Stimulated activated CD4-positive, alpha-beta T cell treated with anti-CD3 and anti-CD28 coated beads, Interleukin-12 subunit alpha, Interleukin-12 subunit beta, amount 100 ng/mL, for 4 hours (primary cell): Measurements from ENCODE around the gene GSTM4.
"Not testable (repeated sequence)": the region's sequence is repeated elsewhere in the genome, so short reads cannot be mapped to it uniquely, and the experiment has no call there.

ENCODE experiments used
- DNase-seq: peaks from one replicate; pipeline ENCODE4 v3.0.0-alpha.2; 2020

Gene GSTM4

DNA sequence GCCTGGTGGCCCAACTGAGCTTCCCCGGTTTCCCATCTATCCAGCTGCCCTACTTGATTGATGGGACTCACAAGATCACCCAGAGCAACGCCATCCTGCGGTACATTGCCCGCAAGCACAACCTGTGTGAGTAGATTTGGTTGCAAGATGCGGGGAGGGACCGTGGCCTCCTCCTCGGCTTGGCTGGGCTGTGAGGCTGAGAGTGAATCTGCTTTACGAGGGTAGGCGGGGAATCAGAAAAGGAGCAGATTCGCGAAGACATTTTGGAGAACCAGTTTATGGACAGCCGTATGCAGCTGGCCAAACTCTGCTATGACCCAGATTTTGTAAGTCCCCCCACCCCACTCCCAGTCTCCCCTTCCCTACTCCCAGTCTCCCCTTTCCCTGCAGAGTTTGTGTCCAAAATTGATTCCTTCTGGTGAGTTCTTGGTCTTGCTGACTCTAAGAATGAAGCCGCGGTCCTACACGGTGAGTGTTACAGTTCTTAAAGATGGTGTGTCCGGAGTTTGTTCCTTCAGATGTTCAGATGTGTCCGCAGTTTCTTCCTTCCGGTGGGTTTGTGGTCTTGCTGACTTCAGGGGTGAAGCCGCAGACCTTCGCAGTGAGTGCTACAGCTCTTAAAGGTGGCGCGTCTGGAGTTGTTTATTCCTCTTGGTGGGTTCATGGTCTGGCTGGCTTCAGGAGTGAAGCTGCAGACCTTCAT, 13.5 kb downstream of the GSTM4 start:
- no peak for DNase-seq

DNA sequence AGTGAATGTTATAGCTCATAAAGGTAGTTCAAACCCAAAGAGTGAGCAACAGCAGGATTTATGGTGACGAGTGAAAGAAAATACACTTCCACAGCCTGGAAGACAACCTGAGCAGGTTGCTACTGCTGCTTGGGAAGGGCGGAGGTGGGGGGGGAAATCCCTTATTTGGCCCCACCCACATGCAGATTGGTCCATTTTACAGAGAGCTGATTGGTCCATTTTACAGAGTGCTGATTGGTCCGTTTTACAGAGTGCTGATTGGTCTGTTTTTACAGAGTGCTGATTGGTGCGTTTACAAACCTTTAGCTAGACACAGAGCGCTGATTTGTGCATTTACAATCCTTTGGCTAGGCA, 14.0 kb downstream of the GSTM4 start:
- DNase-seq, result not testable (repeated sequence)

- DNase-seq, result no peak
These were observed 15.2 kb downstream of the GSTM4 start for GRCh38 chr1:109671067-109671466.

- not testable (repeated sequence) for DNase-seq
These were observed 18.0 kb downstream of the GSTM4 start for GRCh38 chr1:109673861-109674260.

- not testable (repeated sequence) for DNase-seq
These were observed 20.9 kb downstream of the GSTM4 start for GRCh38 chr1:109676683-109677381.

DNA sequence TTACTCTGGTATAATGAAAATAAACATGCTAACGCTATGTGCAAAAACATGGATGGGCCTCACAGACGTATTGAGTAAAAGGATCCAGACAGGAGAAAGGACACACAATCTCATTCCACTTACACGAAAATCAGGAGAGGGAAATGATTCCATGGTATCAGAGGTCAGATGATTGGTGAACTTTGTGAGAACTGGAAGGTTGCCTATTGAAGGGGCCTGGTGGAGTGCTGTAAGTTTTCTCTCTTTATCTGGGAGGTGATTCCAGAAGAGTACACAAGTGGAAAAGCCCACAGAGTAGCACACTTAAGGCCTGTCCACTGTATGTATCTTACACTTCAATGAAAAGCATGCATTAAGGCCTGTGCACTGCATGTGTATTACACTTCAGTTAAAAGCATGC, 21.6 kb downstream of the GSTM4 start:
- DNase-seq, result no peak

- DNase-seq, result not testable (repeated sequence)
These were observed 22.7 kb downstream of the GSTM4 start for GRCh38 chr1:109678637-109679036.

GRCh38 chr1:109684777-109685176, 28.9 kb downstream of the GSTM4 start:
- DNase-seq, result not testable (repeated sequence)

DNA sequence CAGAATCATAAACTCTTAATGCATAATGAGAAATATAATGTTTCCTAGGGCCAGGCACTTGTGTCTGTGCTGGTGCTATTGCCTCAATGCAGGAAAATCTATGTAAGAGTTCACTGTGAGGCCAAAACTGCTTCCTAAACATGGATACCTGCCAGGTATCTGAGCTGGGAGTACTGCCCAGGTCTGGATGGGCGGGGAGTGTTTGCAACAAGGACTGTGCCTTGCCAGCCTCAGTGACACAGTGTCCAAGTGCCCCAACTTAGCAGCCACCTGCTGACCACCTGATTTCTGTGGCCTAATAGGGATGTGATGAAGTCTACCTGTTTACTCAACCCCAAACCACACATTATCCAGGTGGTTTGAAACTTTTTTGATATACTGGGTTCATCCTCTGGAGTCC, 29.5 kb downstream of the GSTM4 start:
- DNase-seq, result not testable (repeated sequence)

- DNase-seq, result not testable (repeated sequence)
These were observed 30.0 kb downstream of the GSTM4 start for GRCh38 chr1:109685890-109686289.

DNA sequence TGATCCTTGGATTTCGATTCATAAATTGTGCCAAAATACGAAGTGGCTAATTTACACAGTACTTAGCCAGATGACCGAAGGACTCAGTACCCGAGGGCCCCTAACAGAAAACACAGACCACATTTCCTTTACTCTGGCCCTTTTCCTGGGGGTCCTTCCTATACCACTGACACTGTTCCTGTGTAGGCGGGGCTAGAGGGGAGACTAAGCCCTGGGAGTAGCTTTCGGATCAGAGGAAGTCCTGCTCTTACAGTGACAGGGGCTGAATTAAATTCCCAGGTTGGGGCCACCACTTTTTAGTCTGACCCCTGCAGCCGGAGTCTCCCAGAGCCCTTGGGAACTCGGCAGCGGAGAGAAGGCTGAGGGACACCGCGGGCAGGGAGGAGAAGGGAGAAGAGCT, 31.2 kb downstream of the GSTM4 start:
- not testable (repeated sequence) for DNase-seq

GRCh38 chr1:109687641-109688499, 32.0 kb downstream of the GSTM4 start, which contains the start of gene GSTM1:
Gene GSTM1 (plus strand): TSS chr1:109687817. CDS start chr1:109687874, 57 bp downstream.
- DNase-seq, result no peak

DNA sequence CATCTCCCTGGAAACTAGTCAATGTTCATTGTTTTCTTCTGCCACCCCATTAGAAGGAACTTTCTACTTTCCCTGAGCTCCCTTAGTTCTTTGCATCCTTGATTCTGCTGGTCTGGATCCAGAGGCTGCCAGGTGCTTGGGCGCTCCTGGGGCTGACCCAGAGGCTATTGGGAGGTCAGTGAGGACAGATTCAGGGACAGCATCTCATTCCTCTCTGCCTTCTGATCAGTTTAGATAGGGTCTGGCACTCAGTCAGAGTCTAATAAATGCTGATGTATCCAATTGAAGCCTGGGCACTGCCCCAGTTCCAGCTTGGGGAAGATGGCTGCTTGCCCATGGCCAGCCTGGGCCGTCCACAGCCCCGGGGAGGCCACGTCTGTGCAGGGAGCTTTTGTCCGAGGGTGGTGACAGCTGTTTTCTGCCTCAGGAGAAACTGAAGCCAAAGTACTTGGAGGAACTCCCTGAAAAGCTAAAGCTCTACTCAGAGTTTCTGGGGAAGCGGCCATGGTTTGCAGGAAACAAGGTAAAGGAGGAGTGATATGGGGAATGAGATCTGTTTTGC, 34.0 kb downstream of the GSTM4 start:
- no peak for DNase-seq

- no peak for DNase-seq
These were observed 35.9 kb downstream of the GSTM4 start for GRCh38 chr1:109691759-109692158.

DNA sequence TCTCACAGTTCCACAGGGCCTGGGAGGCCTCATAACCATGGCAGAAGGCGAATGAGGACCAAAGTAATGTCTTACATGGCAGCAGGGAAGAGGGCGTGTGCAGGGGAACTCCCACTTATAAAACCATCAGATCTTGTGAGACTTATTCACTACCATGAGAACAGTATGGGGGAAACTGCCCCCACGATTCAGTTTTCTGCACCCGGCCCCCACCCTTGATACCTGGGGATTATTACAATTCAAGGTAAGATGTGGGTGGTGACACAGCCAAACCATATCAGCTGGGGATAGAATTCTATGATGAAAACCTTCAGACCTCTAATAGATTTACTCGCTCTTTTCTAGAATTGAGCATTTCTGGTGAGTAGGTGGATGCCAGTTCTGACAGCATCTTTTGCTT, 38.5 kb downstream of the GSTM4 start:
- not testable (repeated sequence) for DNase-seq

GRCh38 chr1:109695138-109695537, 39.2 kb downstream of the GSTM4 start:
- not testable (repeated sequence) for DNase-seq

- DNase-seq, result no peak
These were observed 41.2 kb downstream of the GSTM4 start for GRCh38 chr1:109697066-109697465.

DNA sequence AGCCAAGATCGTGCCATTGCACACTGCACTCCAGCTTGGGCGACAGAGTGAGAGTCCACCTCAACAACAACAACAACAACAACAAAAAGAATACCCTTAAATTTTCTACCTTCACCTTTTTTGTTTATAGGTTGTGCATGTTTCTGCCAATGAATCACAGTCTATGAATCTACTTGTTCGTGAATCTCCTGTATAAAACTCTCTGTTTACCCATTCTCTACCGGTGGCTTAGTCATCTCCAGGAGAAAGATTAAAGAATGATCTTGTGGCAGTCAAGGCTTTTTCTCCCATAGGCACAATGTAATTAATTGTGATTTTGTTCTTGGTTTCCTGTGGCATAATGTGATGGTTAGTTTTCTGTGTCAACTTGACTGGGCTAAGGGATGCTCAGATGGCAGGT, 42.0 kb downstream of the GSTM4 start:
- DNase-seq, result not testable (repeated sequence)

DNA sequence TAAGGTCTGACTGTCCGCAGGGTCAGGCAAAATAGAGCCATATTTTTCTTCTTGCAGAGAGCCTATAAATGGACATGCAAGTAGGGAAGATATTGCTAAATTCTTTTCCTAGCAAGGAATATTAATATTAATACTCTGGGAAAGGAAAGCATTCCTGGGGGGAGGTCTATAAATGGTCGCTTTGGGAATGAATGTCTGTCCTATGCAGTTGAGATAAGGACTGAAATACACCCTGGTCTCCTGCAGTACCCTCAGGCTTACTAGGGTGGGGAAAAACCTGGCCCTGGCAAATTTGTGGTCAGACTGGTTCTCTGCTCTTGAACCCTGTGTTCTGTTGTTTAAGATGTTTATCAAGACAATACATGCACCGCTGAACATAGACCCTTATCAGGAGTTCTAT, 47.0 kb downstream of the GSTM4 start:
- DNase-seq, result not testable (repeated sequence)

GRCh38 chr1:109704173-109704572, 48.3 kb downstream of the GSTM4 start:
- DNase-seq, result no peak

DNA sequence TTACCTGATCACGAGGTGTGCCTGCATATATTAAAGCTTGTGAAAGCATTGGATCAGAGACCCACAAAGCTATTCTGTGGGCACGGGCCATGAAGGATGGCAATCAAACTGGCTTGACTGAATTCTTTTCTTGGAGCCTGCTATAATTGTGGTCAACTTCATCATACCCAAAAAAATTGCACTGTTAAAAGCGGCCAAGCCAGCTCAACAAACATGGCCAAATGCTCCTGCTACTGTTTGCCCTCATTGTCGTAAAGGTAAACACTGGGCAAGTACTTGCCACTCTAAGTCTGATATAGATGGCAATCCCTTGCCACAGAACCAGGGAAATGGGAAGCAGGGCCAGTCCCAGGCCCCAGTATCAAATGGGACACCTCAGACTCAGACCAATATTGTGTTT, 49.5 kb downstream of the GSTM4 start:
- no peak for DNase-seq

- not testable (repeated sequence) for DNase-seq
These were observed 53.0 kb downstream of the GSTM4 start for GRCh38 chr1:109708949-109709348.

DNA sequence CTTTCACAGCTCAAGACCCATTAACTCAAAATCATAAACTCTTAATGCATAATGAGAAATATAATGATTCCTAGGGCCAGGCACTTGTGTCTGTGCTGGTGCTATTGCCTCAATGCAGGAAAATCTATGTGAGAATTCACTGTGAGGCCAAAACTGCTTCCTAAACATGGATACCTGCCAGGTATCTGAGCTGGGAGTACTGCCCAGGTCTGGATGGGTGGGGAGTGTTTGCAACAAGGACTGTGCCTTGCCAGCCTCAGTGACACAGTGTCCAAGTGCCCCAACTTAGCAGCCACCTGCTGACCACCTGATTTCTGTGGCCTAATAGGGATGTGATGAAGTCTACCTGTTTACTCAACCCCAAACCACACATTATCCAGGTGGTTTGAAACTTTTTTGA, 53.9 kb downstream of the GSTM4 start:
- not testable (repeated sequence) for DNase-seq
